D341Med (cell line): ENCODE results near the gene HDC.

Experiments
- DNase-seq: peaks from one replicate; pipeline ENCODE4 v3.0.0; 2012; ENCODE audit warnings: low spot score

Gene HDC

DNA sequence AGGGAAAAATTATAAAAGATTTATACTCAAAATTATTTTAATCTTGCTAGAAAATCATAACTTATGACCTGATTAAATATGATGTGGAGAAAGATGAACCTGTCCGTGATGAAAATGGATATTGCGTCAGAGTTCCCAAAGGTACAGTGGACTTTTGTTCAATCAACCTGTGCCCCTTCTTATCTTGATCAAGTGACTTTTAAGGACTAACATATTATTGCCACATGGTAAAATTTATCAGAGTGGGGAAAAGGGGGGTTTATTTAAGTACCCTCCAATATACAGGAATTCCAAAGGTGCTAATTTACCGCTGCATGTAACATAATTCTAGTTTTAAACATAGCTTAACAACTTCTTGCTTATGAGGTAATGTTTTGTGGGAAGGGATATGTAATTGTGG is 39.6 kb downstream of the HDC start:
- no peak for DNase-seq

DNA sequence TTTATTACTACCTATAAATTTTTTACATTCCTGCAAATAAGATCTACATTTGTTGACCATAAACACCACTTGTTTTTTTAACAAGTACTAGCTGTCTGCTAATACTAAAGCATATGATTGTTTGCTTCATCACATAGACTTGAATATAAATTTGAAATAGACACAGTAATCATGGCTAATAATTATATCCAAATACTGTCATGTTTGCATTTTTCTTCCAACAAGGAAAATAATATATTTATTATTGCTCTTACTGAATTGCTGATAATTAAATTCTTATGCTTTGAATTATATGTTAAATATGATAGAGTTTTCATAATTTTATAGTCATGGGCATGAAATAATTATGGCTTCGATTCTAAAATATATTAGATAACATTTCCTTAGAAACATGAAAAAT is 40.5 kb downstream of the HDC start:
- DNase-seq: no peak

DNA sequence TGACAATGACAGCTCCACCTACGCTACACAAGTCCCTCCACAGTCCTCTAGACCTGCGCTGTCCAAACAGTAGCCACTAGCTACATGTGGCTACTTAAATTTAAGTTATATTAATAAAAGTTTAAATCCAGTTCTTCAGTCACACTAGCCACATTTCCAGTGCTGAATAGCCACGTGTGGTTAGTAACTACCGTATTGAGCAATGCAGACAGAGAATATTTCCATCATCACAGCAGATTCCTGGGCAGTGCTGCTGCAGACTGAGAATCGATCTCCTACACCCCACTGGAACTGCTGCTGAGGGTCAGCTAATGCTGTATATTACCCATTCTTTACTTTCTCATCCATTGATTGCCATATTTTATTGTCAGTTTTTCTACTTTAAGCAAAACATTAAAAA is 40.9 kb downstream of the HDC start:
- no peak for DNase-seq

DNA sequence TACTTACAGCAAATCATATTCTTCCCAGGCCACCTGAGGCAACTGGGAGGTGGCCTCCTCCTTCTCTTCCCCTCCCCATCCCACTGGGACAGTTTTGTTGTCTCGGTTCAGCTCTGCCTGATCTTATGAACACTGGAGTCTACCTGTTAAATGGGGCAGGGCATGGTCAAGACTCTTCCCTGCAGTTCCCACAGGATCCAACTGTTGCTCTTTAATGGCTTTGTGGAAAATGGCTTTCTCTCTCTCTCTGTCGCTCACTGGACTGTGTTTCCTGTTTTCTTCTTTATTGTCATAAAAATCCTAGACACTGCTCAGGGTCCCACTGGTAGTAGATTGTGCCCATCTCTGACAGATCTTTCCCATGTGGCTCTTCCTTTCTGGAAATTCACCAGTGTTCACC is 43.3 kb downstream of the HDC start:
- DNase-seq: no peak

DNA sequence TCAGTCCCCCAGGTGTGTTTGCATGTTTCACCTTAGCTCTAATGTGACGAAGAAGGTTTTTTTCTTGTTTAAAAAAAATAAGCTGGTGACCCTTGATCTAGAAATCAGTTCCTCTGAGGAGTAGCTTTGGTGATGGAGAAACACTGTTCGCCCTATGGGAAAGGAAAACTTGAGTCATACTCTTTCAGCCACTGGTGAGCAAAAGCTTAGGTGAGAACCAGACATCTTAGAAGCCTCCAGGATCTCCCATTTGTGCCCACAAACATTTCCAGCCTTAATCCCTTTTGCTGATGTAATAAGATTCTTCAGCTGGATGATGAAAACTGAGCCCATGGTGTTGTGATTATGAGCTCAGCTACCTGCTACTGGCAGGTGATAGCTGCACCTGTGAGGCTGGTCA is 45.7 kb downstream of the HDC start:
- DNase-seq: no peak

DNA sequence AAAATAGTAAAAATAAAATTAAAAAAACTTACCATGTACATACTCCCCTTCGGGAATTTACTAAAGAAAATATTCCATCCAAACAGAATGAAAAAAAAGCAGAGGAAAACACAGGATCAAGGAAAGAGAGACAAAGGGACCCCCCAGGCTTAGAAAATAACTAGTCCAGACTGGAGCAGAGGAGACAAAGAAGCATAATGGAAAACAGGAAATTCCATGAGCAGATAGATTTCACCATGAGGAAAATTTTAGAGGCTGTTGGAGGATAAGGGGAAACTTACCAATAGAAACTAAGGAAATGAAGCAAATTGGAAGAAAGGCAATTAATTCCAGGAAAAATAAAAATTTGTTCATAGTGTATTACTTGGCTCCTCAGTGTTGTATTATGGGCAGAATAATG is 46.8 kb downstream of the HDC start:
- no peak for DNase-seq

DNA sequence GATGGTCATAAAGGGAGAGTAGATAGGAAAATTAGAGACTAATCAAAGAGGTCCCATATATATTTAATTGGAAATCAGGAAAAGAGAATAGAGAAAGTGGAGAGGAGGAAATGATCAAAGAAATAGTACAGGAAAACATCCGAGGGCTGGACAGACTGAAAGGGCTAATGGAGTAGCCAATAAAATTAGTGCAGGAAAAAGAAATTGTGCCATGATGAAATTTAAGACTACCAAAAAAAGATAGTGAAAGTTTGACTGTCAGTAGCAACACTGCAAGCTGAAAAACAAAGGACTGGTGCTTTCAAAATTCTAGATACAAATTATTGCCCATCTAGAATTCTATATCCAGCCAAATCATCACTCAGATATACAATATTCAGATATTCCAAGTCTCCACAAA is 47.2 kb downstream of the HDC start:
- no peak for DNase-seq

DNA sequence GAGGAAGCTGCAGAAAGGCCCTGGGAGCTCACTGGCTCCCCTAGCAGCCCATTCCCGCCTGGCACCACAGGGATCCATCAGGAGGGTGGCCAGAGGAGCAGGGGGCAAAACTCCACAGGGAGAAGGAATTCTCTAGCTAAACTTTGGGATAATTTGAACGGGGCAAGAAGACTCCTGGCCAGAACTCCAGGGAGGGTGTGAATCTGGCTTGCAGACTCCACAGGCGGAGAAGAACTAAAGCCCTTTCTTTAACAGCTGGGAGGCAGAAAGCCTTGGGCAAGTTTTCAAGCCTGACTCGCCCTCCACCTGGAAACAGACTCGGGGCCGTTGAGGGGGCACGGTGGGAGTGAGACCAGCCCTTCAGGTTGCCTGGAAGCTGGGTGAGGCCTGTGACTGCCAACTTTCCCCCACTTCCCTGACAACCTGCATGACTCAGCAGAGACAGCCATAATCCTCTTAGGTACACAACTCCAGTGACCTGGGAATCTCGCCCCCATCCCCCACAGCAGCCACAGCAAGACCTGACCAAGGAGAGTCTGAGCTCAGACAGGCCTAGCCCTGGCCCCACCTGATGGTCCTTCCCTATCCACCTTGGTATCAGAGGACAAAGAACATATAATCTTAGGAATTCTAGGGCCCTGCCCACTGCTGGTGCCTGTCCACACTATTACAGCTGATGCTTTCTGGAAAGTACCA is 54.9 kb downstream of the HDC start:
- no peak for DNase-seq

DNA sequence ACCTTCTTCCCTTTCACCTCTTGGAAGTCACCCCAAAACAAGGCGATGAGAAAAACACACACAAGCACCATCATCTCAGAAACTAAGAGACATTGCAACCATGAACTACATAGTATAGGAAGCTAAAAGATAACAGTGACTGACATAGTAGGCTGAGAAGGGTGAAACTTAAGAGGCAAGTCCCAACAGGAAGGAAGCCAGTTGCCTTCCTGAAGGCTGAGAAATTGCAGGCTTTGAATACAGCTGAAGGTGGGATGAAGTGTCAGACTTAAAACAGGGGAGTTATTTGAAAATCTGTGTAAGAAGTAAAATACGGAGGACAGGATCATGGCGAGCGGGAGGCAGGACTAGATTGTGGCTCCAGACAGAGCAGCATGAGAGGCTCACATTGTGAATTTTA is 55.7 kb downstream of the HDC start:
- DNase-seq: no peak

DNA sequence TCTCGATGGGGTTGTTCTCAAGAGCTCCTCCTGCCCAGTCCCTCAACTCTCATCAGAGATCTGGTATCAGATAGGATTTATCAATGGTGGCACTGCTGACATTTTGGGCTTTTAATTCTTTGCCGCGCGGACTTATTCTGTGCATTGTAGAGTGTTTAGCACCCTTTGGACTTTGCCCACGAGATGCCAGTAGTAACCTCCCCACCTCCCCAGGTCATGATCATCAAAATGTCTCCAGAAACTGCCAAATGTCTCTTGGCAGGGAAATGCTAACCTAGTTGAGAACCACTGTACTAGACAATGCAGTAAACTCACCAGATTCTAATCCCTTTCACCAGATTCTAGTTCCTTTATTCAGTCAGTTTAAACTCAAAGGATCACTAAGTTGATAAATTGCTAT is 59.5 kb downstream of the HDC start:
- DNase-seq: no peak

DNA sequence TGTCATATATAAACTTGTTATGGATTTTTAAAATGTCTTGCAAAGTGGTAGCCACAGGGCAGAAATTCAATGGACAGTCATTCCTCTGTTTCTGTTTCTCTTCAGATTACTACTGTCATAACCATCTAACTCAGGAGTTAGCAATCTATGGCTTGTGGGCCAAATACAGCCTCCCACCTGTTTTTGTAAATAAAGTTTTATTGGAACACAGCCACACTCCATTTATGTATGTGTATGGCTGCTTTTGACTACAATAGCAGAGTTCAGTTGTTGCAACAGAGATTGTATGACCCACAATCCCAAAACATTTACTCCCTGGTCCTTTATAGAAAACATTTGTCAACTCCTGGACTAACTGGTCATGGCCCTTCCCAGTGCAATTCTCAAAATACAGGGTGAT is 63.5 kb downstream of the HDC start:
- no peak for DNase-seq

DNA sequence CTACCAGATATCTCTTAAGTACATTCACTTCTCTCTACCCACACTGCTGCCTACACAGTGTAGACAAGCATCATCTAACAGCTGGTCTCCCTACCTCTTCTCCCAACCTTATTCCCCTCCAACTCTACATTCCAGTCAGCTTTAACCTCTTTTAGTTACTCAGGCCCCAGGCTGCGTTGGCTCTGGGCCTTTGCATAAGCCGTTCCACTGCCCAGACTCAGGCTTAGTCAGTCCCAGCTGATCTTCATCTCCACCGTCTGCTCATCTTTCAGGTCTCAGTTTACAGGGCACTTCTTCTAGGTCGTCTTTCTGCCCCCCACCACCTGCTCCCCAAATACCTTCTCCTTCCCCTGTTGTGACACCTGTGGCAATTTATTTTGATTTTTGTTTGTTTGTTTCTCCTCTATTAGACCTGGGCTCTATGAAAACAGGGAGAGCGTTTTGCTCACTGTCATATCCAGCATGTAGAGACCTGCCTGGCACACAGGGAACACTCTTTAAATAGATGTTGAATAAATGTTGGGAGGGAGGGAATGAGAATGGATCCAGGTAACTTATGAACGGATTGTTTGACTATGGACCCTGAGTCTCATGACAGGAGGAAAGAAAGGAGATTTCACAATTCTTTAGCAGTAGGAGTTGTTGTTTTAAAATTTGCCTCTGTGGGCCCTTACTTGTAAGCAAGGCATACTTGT is 72.5 kb downstream of the HDC start:
- DNase-seq: no peak

DNA sequence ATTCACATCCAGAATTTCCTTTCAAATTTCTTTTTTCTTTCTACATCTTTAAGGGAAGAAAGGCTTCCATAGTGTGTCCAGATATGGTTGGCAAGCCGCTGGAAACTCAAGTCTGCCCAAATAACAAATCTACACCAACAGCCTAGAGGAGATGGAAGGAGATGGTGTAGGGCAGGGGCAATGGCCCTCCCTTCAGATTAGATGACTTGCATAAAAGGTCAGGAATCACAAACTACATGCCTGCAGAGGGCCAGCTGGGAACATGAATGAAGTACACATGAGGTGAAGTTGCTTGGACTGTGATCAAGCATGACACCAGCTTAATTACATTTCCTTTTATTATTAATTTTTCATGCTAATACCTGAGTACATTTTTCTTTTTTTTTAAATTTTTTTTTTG is 73.4 kb downstream of the HDC start:
- DNase-seq: no peak
